HG03139 (cell line): Measurements from ENCODE around the gene DCTD.
A peak's percentile ranks its signal among the peaks of the same experiment; 100 is the strongest.

Experiments
- ATAC-seq: cut with Tn5 transposase; IDR thresholded peaks from one replicate; pipeline ENCODE4 v1.9.1; 2021; ENCODE audit not compliant: unreplicated experiment

DCTD gene

GRCh38 chr4:182917182-182918043, at the start of gene DCTD:
DCTD (minus strand) TSS chr4:182917386; CDS start chr4:182915568, 1,818 bp downstream.
- ATAC-seq, result peak; percentile 79

- ATAC-seq, result no peak
Measured at GRCh38 chr4:182960746-182961145, 43.6 kb upstream of the DCTD start.

DNA sequence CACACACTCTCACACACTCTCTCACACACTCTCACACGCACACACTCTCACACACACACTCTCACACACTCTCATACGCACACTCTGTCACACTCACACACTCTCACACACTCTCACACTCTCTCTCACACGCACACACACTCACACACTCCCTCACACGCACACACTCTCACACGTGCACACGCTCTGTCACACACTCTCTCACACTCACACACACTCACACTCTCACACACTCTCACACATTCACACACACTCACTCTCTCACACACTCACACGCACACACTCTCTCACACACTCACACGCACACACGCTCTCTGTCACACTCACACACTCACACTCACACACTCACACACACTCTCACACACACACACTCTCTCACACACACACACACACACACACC, 43.0 kb upstream of the DCTD start:
- ATAC-seq, result no peak

DNA sequence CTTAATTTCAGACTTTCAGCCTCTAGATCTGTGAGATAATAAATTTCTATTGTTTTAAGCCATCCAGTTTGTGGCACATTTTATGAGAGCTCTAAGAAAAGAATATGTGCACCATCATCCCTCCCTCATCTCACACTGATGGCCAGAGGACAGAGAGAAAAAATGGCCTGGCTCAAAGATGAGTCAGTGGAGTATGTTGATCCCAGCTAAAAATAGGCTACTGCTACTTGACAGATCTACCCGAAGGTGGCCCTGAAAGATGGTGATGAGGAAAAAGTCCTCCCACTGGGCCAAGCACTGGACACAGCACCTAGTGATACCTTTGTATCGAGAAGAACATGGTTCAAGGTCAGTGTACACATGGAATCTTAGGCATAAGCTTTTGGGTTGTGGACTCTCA, 38.2 kb upstream of the DCTD start:
- ATAC-seq, result no peak

DNA sequence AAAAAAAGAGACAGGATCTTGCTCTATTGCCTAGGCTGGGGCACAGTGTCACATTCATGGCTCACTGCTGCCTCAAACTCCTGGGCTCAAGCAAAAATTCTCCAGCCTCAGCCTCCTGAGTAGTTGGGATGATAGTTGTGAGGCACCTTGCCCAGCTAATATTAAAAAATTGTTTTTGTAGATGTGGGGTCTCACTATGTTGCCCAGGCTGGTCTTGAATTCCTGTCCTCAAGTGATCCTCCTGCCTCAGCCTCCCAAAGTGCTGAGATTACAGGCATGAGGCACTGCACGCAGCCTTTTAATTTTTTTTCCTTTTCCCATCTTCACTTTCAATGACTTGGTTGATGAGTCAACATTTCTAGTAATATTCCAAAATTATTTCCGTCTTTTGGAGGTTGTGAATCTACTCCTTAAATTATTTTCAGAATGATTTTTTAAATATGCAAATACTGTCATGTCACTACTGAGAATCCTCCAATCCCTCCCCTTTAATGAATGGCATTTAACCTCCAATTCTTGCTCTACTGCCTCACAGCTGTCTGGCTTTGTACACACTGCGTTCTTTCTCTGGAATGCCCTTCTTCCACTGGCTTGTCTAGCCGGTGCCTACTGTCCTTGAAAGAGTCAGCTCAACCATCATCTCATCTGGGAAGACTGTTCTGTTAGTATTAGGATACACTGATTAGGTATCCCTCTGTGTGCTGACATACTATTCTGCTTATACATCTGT, 27.5 kb upstream of the DCTD start:
- ATAC-seq, result no peak

DNA sequence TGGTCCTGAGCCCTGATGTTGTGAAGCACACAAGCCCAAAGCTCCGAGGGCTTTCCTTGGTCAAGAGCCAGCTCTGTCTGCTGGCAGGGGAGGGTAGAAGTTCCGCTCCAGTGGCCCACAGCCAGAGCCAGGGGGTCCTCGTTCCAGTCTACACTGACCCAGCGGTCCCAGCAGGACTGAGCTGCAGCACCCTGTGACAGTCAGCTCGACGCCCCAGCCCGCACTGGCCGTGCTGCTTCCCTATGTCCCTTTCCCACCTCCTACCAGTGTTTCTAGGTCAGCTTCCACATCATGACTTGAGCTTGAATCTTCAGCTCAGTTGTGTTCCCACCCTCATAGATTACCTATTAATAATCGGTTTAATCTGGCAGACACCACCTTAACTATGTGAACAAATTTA, 22.5 kb upstream of the DCTD start:
- no peak for ATAC-seq

GRCh38 chr4:182938205-182938645, 21.0 kb upstream of the DCTD start:
- peak; percentile 98 for ATAC-seq

DNA sequence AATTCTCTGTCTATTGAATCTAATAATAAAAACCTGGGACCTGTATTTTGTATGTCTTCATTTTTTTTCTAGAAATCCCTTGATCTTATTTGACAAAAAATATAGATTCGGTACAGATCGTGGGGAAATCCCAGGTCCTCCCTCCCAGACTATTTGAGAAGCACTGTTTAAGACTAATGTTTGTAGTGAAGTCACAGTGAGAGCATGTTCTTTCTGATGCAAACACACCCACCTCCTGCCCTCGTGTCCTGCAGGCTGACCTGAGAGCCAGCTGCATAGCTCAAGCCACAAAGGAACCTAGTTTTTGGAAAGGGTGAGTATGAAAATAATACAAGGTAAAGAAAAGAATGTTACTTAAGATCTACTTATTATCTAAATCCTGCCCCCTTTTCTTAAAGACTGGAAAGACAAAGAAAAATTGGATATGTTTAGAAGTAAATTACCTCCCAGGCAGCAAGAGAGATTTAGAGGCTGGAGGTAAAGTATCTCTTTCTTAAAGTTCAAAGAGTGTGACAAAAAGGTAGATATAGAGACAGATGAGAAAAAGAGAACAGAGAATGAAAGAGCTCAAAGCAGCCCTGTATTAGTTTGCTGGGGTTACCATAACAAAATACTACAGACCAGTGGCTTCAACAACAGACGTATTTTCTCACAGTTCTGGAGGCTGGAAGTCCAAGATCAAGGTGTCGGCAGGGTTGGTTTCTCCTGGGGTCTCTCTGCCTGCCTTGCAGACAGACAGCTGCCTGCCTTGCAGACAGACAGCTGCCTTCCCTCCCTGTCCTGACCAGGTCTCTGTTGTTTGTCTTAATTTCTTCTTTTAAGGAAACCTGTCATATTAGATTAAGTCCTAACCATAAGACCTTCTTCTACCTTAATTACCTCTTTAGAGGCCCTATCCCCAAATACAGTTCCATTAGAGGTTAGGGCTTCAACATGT, 20.4 kb upstream of the DCTD start:
- no peak for ATAC-seq

DNA sequence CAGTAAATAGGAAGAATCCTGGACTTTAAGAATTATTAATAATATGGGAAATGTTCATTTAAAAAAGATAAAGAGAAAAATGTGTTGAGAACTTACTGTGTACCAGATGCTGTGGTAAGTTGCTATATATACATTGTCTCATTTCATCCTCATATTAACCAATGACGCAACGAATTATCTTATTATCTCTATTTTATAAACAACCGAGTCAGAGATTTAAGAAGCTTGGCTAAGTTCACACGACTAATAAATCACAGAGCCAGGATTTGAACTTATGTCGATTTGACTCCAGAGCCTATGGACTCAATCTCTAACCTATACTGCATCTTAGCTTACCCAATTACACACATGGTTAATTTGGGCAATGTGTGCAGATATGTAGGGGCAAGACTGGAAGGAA, 15.5 kb upstream of the DCTD start:
- no peak for ATAC-seq

DNA sequence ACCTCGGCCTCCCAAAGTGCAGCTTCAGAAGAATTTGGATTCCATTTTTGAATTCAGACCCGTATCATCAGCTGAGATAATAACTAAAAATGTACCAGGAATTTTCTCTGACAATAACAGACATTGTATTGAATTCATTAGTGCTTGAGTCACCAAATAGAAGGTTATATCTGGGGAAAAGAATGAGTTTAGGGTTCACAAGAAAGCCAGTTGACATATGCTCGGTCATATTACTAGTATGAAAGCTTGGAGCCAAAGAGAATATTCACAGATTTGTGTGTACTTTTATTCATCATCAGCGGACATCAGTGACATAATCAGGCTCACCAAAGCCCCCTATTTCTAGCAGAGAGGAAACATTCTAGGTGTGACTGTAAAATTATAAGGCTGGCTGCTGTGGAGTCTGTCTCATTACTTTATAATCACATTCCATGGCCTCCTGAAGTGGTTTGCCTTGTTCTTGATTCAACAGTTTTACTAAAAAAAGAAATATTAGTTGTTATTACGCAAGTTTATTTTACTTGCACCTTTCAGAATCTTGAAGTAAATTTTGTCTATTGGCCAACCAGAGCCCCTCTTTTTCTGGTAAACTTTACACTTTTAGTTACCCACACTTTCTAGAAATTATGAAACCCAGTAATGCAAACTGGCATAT, 14.6 kb upstream of the DCTD start:
- ATAC-seq, result no peak

GRCh38 chr4:182930889-182931288, 13.7 kb upstream of the DCTD start:
- no peak for ATAC-seq

- ATAC-seq, result no peak
Measured at GRCh38 chr4:182929296-182929695, 12.1 kb upstream of the DCTD start.

GRCh38 chr4:182928061-182928460, 10.9 kb upstream of the DCTD start:
- ATAC-seq, result no peak

GRCh38 chr4:182927505-182927904, 10.3 kb upstream of the DCTD start:
- no peak for ATAC-seq

GRCh38 chr4:182925855-182926254, 8.7 kb upstream of the DCTD start:
- ATAC-seq, result no peak

GRCh38 chr4:182925298-182925757, 8.1 kb upstream of the DCTD start:
- peak; percentile 99 for ATAC-seq

DNA sequence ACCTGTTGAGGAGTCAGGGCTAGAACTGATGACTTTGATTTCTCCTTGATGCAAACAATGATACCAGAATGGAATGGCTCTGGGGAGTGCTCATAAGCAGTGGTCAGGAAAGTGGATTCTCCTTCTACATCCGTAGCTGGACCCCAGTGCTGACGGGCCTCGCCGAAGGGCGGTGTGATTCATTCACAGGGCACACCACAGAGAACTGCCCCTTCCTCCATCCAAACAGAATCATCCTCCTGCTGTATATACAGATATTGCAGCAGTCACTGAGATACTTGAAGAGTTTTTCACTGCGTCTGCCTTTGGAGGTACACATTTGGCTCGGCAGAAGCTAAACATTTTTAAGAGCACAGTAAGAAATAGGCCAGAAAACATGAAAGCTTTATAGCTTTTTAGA, 7.3 kb upstream of the DCTD start:
- ATAC-seq, result no peak

GRCh38 chr4:182923796-182924340, 6.7 kb upstream of the DCTD start:
- ATAC-seq, result no peak

DNA sequence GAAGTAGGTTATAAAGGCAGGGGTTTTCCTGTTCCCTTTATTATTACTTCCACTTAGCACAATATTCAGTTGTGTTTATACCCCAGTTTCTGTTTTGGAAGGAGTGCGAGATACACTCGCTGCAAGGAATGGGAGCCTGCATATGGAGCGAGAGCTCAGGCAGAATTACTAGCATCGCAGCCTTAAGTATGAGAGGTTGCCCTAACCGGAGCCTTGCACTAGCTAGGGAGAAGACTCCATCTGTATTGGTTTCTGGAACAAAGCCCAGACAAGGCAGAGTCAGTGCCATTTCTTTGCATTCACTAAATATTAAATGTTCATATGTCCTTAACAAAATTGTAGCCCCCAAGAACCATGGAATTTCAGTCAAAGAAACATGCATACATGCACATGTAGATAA, 6.2 kb upstream of the DCTD start:
- no peak for ATAC-seq
